Frontal cortex (tissue), 4 donors: ENCODE results near the gene ZC2HC1B. TPM values are rescaled to one million over a fixed set of nuclear protein-coding genes. Genes with fewer than 3 reads are reported as not detected.
"Not testable (repeated sequence)": the region's sequence is repeated elsewhere in the genome, so short reads cannot be mapped to it uniquely, and the experiment has no call there.

Source experiments
- DNase-seq, 2 donors: peaks; one replicate each; pipeline ENCODE4 v3.0.0; 2012; ENCODE audit warnings: low spot score in 2 of 2
- FAIRE-seq: peaks from 2 replicates; lab custom pipeline; 2012; peaks lifted over from hg19 to GRCh38; lab: Jason Lieb, UNC
- total RNA-seq: library from RNA; depleted of rRNA; stranded (reverse); fragments of >200 nt; gene quantifications from one replicate; pipeline ENCODE4 v1.2.3, GENCODE V29; 2014
- donor health status: control.
- donor health status: control.
- donor health status: control.

ZC2HC1B gene, protein sequence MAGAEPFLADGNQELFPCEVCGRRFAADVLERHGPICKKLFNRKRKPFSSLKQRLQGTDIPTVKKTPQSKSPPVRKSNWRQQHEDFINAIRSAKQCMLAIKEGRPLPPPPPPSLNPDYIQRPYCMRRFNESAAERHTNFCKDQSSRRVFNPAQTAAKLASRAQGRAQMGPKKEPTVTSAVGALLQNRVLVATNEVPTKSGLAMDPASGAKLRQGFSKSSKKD
- not detected for total RNA-seq

DNA sequence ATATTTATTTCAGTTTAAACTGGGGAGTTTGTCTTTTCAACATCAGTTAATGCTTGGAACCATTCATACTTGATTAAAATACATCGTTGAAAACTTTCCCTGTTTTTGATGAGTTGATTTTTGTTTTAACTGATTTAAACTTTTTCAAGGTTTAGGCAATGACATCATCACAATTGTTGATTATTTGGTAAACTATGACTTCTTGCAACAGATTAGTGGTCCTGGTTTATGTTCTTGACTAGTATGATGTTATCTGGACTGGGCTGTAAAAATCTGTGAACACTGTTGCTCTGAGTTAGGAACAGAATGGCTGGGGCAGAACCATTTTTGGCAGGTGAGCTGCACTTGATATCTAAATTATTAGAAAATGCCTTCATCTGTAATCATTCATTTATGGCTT is at the start of gene ZC2HC1B:
TSS of gene ZC2HC1B (plus strand) at position 241 of the 400 bp plus-strand sequence. CDS start at position 307, 66 bp downstream.
- DNase-seq, result no peak
- FAIRE-seq, result no peak

DNA sequence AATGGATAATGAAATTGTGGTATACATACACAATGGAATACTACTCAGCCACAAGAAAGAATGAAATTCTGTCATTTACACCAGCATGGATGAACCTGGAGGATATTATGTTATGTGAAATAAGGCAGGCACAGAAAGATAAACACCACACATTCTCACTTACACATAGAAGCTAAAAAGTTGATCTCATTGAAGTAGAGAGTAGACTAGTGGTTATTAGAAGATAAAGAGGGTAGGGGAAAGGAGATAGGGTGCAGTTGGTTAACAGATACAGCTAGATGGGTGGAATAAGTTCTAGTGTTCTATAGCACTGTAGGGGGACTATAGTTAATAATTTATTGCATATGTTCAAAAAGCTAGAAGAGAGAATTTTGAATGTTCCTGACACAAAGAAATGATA is 46.7 kb upstream of the ZC2HC1B start:
- no peak for FAIRE-seq
- no peak for DNase-seq

DNA sequence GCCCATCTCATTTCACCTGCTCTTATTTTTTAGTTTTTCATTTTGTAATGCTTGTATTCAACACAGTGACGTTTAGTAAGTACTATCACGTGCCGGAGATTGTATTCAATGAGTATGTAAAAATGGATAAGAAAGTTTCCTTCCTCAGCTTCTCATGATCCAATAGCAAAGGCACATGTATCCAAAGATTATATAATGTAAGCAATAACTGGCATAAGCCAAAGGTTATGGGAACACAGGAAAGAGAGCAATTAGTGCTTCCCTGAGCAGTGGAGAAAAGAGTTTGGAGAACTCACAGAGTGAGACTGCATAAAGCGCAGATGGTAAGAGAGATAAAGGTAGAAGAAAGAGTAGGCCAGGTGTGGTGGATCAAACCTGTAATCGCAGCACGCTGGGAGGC is 42.9 kb upstream of the ZC2HC1B start:
- no peak for DNase-seq
- FAIRE-seq, result no peak

DNA sequence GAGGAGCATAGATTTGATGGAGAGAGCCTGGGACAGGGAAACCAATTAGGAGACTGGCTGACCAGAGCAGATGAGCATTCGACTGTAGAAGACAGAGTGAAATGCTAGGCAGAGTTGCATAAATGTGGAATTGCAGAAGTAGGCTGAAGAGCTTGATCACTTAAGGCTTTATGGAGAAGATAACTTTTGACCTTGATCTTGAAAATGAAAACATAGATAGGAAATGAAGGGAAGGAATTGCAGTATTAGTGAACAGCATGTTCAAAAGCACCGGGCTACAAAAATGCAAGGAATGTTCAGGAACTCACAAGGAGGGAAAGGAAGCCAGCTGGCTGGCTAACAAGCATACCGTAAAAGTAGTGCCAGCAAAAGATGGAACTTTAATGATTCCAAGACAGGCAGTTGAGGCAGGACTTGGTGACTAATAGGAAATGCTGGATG is 41.7 kb upstream of the ZC2HC1B start:
- FAIRE-seq, result no peak
- DNase-seq, result no peak

DNA sequence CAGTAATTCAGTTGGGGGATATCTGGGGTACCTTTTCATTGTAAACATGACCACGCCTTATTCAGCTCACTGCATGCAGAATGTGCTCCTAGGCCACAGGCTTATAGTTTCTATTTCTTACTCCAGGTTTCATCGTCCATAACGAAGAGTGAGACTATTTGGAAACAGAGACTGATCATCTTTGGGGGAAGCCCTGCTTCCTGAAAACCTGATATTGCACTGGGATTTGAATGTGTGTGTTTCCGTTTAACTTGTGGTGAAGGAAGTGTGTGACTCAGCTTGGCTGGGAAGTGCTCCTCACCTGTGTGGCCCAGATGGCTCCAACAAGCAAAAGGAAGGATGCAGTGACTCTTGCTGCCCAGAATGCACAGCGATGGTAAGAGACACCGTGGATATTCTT is 40.7 kb upstream of the ZC2HC1B start:
- DNase-seq (no peak), FAIRE-seq (no peak)

DNA sequence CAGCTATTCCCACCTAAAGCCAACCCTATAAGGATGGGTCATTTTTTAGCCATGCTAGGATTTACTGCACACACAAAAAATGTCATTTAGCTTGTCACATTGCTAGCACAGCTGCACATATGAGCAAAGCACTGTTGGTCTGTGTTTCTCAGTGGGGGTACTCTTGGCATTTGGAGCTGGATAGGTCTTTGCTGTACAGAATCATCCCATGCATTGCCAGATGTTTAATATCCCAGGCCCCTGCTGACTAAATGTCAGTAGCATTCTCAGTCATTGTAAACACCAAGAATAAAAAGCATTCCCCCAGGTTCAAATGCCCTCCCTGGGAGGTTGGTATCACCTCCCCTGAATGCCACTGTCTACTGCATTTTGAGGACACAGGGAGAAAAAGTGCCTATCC is 35.7 kb upstream of the ZC2HC1B start:
- DNase-seq (no peak), FAIRE-seq (no peak)

DNA sequence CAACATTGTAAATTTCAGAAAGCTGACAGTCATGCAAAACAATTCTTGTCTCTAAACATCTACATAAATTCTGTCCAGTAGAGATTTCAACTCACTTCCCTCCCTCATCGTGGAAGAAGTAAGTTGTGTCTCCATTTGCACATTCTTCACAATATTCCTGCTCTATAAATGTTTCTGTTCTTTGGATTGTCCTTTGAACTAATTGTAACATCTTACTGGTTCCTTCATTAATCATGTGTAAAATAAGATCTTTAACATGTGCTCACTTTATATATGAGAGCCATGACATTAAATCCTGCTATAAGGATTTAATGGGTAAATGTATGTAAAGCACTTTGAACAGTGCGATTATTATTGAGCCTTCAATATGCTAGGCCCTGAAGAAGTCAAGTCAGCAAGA is 28.1 kb upstream of the ZC2HC1B start:
- FAIRE-seq, result no peak

DNA sequence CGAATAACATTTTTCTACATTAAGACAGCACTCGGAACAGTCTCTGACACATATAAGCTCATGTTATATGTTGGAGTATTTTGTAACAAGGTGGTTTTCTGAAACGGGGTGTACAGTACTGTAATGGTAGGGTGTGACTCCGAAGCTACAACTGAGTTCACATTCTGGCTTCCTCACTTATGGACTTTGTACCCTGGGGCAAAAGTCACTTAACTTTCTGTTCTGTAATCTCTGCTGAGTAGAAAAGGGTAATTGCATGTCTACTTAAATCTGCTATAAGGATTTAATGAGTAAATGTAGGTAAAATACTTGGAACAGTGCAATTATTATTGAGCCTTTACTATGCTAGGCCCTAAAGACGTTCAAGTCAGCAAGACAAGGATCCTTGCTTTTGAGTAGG is 25.9 kb upstream of the ZC2HC1B start:
- no peak for DNase-seq
- FAIRE-seq, result no peak

More for the DNA sequence above, 28.1 kb upstream of the ZC2HC1B start:
- DNase-seq, result no peak

DNA sequence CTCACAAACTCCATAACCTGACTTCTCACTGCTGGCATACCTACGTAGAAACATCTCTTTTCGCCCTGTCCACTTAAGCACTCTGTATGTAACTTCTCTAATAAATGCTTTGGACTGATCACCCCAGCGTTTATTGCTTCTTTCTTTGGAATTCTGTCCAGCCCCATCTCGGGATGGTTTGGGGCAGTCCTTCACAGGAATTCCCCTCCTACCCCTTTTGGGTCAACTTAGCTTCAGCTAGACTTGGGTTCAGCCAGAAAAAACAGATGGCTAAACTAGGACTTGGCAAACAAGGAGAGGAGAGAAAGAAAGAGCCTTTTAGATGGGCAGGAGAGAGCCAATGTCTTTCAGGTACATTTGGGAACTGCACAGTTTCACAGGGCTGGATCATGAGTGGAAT is 25.1 kb upstream of the ZC2HC1B start:
- FAIRE-seq (no peak), DNase-seq (no peak)

DNA sequence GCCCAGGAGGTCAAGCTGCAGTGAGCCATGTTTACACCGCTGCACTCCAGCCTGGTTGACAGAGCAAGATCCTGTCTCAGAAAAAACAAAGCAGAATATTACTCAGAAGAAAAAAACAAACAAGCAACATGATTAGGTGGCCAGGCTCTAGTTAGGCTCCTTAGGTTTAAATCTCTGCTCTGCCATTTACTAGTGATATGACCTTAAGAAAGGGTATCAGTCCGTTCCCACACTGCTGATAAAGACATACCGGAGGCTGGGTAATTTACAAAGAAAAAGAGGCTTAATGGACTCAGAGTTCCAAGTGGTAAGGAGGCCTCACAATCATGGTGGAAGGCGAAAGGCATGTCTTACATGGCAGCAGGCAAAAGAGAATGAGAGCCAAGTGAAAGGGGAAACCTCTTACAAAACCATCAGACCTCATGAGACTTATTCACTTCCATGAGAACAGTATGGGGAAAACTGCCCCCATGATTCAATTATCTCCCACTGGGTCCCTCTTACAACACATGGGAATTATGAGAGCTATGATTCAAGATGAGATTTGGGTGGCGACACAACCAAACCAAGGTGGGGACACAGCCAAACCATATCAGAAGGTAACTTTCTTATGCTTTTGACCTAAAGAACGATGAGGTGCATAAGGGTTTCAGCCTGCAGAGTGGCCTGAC is 23.5 kb upstream of the ZC2HC1B start:
- no peak for DNase-seq
- FAIRE-seq, result no peak

DNA sequence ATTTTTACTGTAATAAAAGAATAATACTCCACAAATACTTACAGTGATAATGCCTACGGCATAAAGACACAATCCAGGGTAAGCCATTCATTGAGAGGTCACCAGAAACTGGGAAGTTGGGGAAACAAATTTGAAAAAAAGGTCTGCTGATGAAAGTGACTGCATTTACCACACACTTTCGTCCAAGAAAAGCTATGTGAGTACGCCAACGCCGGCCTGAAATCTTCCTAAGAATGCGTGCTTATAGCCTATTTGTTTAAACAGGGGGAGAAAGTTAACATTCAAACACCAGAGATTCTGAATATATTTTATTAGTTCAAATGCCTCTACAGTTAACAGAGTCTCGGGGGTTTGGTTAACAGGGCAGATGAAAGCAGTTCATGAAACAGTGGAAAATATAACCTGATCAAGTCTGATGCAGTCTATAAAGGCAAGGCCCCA is 21.8 kb upstream of the ZC2HC1B start:
- DNase-seq, result peak in 1 of 2 donors; percentile 6
- no peak for FAIRE-seq

DNA sequence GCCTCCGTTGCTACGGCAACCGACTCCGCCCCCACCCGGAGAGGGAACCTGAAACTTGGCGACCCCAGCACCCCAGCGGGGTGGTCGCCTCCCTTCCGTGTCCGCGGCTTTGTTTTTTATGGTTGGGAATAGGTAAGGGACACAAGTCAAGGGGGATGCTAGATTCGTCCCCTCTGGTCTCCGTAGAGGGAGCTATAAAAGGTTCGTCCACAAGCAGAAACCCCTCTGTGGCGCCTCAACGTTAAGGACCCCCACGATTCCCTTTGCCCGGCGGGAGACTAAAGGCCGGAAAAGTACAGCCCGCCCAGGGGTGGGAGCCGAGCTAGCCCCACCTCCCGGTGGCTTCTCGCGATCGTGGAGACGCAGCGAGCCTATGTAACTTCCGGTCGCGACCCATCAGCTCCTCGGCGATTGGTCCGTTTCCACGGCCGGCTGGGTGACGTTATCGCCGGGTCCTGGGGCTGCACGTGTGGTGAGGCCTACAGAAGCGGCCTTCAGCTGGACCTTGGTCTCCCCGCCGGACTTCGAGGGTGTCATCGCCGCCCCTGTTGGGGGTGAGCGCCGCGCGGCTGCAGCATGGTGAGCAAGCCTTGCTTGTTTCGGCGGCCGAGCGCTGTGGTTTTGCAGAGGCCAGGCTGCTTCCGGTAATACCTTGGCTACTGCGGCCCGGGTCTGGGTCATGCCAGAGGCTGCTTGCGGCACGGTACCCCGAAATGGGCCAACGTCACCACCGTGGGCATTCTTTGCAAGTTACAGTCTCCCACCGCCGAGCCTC is 21.2 kb upstream of the ZC2HC1B start, which contains the start of gene LTV1:
TSS of gene LTV1 (plus strand) at position 437 of the 775 bp plus-strand sequence. CDS start at position 577, 140 bp downstream.
- DNase-seq (peak; percentile 79 to 96), FAIRE-seq (peak; percentile 69)

DNA sequence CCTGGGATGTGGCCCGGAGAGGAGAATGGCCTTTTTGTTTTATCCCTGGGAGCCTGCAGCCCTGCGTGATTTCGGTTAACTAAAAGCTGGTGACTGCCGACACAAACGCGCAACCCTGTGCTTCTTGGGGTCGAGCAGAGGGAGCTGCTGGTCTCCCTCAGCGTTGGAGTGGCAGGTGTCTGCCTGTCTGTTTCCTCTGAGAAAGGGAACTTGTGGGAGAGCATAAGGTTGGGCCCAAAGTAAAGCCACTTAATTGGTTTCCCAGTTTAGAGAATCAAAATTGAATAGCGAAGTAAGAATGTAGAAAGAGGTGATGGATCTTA is 20.6 kb upstream of the ZC2HC1B start:
- DNase-seq (no peak), FAIRE-seq (no peak)

DNA sequence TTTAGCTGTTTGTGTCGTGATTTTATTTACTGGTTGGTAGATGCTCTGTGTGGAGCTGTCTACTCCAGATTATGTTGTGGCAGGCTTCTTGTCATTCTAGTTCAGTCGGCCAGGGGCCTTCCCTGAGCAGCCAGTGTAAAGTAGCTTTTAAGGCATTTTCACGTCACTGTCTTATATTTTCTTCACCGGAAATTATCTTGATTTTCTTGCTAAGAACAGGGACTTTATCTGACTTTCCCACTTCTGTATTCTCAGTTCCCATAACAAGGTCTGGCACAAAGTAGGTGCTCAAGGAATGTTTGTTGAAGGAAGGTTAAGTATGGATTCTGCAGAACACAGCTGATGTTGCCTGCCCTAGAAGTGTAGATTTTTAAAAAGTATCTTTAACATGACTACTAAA is 20.3 kb upstream of the ZC2HC1B start:
- FAIRE-seq, result no peak
- no peak for DNase-seq

DNA sequence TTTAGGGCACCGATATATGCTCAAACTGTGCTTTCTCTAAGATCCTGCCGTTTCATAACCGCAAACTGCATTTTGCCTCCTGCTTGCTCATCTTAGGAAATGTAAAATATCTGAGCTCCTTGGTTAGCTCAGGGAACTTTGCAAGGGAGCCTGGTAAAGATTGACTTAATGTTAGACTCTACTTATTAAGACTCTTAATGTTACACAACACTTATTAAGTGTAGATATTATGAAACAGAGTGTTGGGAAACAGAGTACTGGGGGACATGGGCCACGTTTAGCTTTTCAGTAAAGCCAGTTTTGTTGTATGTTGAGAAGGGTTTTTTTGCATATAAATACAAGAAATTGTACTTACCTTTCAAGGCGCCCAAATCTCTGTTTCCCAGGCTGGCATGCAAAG is 19.2 kb upstream of the ZC2HC1B start:
- DNase-seq (no peak), FAIRE-seq (no peak)

DNA sequence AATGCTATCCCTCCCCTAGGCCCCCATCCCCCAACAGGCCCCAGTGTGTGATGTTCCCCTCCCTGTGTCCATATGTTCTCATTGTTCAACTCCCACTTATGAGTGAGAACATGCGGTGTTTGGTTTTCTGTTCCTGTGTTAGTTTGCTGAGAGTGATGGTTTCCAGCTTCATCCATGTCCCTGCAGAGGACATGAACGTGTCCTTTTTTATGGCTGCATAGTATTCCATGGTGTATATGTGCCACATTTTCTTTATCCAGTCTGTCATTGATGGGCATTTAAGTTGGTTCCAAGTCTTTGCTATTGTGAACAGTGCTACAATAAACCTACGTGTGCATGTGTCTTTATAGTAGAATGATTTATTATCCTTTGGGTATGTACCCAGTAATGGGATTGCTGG is 12.6 kb upstream of the ZC2HC1B start:
- DNase-seq, FAIRE-seq: not testable (repeated sequence)

DNA sequence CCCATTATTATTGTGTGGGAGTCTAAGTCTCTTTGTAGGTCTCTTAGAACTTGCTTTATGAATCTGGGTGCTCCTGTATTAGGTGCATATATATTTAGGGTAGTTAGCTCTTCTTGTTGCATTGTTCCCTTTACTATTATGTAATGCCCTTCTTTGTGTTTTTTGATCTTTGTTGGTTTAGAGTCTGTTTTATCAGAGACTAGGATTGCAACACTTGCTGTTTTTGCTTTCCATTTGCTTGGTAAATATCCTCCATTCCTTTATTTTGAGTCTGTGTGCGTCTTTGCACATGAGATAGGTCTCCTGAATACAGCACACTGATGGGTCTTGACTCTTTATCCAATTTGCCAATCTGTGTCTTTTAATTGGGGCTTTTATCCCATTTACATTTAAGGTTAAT is 9.2 kb upstream of the ZC2HC1B start:
- not testable (repeated sequence) for FAIRE-seq, DNase-seq

DNA sequence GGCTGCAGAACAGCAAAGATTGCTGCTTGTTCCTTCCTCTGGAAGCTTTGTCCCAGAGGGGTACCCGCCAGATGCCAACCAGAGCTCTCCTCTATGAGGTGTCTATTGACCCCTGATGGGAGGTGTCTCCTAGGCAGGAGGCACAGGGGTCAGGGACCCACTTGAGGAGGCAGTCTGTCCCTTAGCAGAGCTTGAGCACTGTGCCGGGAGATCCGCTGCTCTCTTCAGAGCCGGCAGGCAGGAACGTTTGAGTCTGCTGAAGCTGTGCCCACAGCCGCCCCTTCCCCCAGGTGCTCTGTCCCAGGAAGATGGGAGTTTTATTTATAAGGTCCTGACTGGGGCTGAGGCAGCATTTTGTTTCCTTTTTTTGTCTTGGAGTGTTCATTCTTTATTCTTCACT is 7.5 kb upstream of the ZC2HC1B start:
- not testable (repeated sequence) for DNase-seq, FAIRE-seq

DNA sequence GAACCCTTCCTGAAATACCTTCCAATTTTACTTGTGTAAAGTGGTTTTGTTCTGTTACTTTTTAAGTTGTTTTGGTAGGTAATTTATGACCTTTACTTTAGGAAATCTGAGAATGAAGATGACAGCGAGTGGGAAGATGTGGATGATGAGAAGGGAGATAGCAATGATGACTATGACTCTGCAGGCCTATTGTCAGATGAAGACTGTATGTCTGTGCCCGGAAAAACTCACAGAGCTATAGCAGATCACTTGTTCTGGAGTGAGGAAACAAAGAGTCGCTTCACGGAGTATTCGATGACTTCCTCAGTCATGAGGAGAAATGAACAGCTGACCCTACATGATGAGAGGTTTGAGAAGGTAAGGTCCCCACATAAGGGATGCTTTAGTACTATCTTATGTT is 6.6 kb upstream of the ZC2HC1B start:
- DNase-seq, result no peak
- no peak for FAIRE-seq

DNA sequence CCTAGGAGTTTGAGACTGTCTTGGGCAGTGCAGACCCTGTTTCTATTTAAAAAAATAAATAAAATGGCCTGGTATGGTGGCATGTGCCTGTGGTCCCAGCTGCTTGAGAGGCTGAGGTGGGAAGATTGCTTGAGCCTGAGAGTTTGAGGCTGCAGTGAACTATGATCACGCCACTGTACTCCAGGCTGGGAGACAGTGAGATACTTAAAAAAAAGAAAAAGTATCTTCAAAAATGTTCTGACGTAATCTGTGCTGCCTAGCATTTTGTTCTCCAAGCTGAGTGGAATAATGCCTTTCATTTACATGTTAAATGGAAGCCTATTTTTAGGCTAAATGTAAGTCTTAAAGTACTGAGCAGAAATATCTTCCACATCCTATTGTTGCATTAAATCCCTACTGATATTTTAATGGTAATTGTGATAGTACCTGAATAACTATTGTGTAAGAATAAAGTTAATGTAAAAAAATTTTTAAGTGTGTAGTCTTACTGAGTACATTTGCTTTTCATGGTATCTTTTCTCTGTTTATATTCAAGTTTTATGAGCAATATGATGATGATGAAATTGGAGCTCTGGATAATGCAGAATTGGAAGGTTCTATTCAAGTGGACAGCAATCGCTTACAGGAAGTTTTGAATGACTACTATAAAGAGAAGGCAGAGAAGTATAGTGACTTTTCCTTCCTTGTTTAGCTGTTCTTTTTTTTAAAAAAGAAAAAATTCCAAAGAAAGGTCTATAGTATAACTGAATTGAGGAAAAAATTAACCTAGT is 4.2 kb upstream of the ZC2HC1B start:
- FAIRE-seq (no peak), DNase-seq (no peak)
